Measurements from ENCODE around the gene STOX1. TPM values are rescaled to one million over a fixed set of nuclear protein-coding genes. Genes with fewer than 3 reads are reported as not detected.

Gene STOX1
- total RNA-seq, 1 donor from 2014 or later = 0.21 TPM

DNA sequence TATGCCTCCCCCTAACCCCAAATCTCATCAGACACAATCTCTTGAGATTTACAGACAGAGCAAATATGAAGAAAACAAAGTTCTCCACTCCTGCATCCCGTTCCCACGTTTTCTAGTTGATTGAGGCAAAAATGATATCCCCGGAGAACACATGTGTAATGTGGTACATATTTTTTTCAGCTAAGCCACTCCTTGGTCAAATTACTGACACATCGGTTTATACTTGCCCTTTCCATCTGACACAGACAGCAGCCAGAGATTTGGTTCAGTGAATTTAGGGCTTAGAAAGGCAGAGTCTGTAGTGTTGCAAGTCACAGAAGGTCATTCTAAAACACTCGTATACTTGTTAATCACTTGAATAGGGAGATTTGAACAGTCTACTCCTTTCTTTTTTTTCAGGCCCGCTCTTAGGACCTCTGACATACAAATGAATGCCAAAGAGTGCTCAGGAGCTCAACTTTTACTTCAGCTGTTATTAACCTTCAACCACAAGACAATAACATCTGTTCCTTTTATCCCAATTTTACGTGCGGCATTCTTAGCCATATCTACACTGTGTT, 71.9 kb downstream of the STOX1 start:
- no peak for TF ChIP-seq CTCF (IDR thresholded peaks at IDR 0.05; ENCODE audit: unreplicated experiment)
- Mint-ChIP-seq H3K9me3 (ENCODE audit: unreplicated experiment) (no peaks in the 10 kb centered on the region), H3K27ac (ENCODE audit: unreplicated experiment) (no peak overlapping the region), H3K4me3 (ENCODE audit: unreplicated experiment) (peak overlapping the region; percentile 8), H3K4me1 (ENCODE audit: unreplicated experiment) (peaks cover 17% of the 10 kb centered on the region), H3K27me3 (ENCODE audit: unreplicated experiment) (peaks cover 5% of the 10 kb centered on the region), H3K36me3 (ENCODE audit: low read depth, unreplicated experiment) (no peaks in the 10 kb centered on the region)
- DNase-seq (ENCODE audit: low spot score) = no peak

- Mint-ChIP-seq H3K27me3 (ENCODE audit: unreplicated experiment) (peaks cover 5% of the 10 kb centered on the region), H3K4me1 (ENCODE audit: unreplicated experiment) (peaks cover 19% of the 10 kb centered on the region), H3K36me3 (ENCODE audit: low read depth, unreplicated experiment) (no peaks in the 10 kb centered on the region), H3K4me3 (ENCODE audit: unreplicated experiment) (peak overlapping the region; percentile 99), H3K27ac (ENCODE audit: unreplicated experiment) (peak overlapping the region; percentile 97), H3K9me3 (ENCODE audit: unreplicated experiment) (no peaks in the 10 kb centered on the region)
- no peak for DNase-seq (ENCODE audit: low spot score)
- no peak for TF ChIP-seq CTCF (IDR thresholded peaks at IDR 0.05; ENCODE audit: unreplicated experiment)
These were observed 73.2 kb downstream of the STOX1 start for GRCh38 chr10:68900427-68901104.

DNA sequence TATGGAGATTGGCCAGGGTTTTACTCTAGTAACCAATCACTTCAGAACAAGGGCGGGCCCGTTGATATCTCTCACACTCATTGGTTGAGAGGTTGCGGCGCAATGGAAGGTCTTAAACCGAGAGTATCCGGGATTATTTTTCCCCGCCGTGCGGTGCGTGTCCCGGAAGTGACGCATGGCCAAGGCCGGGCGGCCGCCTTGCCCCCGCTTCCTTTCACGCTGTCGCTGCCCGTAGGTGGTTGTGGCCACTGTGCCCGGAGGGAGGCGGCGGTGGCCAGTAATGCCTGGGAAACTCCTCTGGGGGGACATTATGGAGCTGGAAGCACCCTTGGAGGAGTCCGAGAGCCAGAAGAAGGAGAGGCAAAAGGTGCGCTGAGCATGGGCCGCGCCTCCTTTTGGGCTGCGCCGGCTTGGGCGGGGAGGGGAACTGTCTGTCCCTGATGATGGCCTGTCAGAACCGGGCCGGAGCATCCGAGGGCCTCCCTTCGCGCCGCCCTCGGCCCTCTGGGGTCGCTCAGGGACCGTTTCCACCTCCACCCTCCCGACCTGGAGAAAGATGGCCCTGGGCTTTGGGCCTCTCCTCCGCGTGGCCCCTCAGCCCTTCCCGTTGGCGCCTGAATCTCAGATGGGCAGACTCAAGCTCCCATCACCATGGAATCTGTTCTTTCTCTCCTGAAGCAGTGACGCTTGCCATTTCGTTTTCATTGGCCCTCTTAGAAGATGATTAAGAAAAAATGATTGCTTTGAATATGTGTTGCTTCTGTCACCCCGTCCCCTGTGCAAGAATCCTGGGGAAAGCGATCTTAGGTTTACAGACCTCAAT, 74.0 kb downstream of the STOX1 start, which contains the start of gene DDX50:
TSS of gene DDX50 (plus strand) at position 211 of the 823 bp plus-strand sequence. CDS start at position 281, 70 bp downstream.
- peak within 1 kb of the TSS; percentile 99 for H3K4me3 Mint-ChIP-seq (ENCODE audit: unreplicated experiment)
- peak within 1 kb of the TSS; percentile 97 for H3K27ac Mint-ChIP-seq (ENCODE audit: unreplicated experiment)
- peaks cover 19% of the 10 kb centered on the region for H3K4me1 Mint-ChIP-seq (ENCODE audit: unreplicated experiment)
- H3K36me3 Mint-ChIP-seq (ENCODE audit: low read depth, unreplicated experiment) = no peaks in the 10 kb centered on the region
- peaks cover 5% of the 10 kb centered on the region for H3K27me3 Mint-ChIP-seq (ENCODE audit: unreplicated experiment)
- DNase-seq (ENCODE audit: low spot score) = peak; percentile 90
- TF ChIP-seq CTCF (IDR thresholded peaks at IDR 0.05; ENCODE audit: unreplicated experiment) = no peak
- no peaks in the 10 kb centered on the region for H3K9me3 Mint-ChIP-seq (ENCODE audit: unreplicated experiment)

DNA sequence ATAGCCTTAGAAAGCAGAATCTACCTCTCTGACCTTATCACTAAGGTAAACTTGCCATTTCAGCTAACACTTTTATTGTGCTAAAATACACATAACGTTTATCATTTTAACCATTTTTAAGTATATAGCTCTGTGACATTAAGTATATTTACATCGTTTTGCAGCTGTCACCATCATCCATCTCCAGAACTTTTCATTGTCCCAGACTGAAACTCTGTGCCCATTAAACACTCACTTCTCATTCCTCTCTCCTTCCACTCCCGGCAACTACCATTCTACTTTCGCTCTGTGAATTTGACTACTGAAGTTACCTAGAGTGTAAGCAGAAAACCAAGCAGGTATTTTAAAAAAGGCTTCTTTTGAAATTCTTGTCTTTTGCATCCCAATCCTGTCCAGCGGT, 75.1 kb downstream of the STOX1 start:
- Mint-ChIP-seq H3K4me3 (ENCODE audit: unreplicated experiment) (peak overlapping the region; percentile 44), H3K36me3 (ENCODE audit: low read depth, unreplicated experiment) (peaks cover 6% of the 10 kb centered on the region), H3K27ac (ENCODE audit: unreplicated experiment) (peak overlapping the region; percentile 15), H3K9me3 (ENCODE audit: unreplicated experiment) (no peaks in the 10 kb centered on the region), H3K4me1 (ENCODE audit: unreplicated experiment) (peaks cover 19% of the 10 kb centered on the region), H3K27me3 (ENCODE audit: unreplicated experiment) (peaks cover 1% of the 10 kb centered on the region)
- TF ChIP-seq CTCF (IDR thresholded peaks at IDR 0.05; ENCODE audit: unreplicated experiment) = no peak
- DNase-seq (ENCODE audit: low spot score) = no peak

All from endothelial cell (in vitro differentiated cells).